Thyroid gland (tissue), 4 donors: Measurements from ENCODE around the gene CLMN.

Experiments used
- CTCF ChIP-seq, 6 experiments: fragments of 200-600 bp in 3 of 6; fragments of 450-650 bp in 3 of 6; sonication (generic) in 3 of 6; IDR thresholded peaks; one replicate each; pipeline ENCODE4 v1.5.1; 2016 to 2019; ENCODE audit warnings: antibody characterized with exemption in 6 of 6, mild to moderate bottlenecking in 2 of 6, inconsistent platforms in 1 of 6, moderate library complexity in 1 of 6
- POLR2A ChIP-seq, 2 donors: fragments of 450-650 bp; IDR thresholded peaks; one replicate each; pipeline ENCODE4 v1.6.1; 2017; ENCODE audit warnings: antibody characterized with exemption in 2 of 2, mild to moderate bottlenecking in 2 of 2, moderate library complexity in 1 of 2

- TF ChIP-seq CTCF (IDR thresholded peaks at IDR 0.05) (no peak), POLR2A (IDR thresholded peaks at IDR 0.05) (no peak)
Observed at GRCh38 chr14:95184413-95184790, 135.3 kb downstream of the CLMN start.
